22Rv1 (cell line): Measurements from ENCODE around the gene DKK3.

Source experiments
- ZFX ChIP-seq: fragments of 450-650 bp; IDR thresholded peaks from 2 replicates; pipeline ENCODE4 v1.6.1; 2017; ENCODE audit warnings: antibody characterized with exemption, borderline replicate concordance
- TF ChIP-seq, protein P1 (sequence below): fragments of 450-650 bp; IDR thresholded peaks from 2 replicates; pipeline ENCODE4 v1.5.1; 2017; ENCODE audit warnings: mild to moderate bottlenecking

DNA sequence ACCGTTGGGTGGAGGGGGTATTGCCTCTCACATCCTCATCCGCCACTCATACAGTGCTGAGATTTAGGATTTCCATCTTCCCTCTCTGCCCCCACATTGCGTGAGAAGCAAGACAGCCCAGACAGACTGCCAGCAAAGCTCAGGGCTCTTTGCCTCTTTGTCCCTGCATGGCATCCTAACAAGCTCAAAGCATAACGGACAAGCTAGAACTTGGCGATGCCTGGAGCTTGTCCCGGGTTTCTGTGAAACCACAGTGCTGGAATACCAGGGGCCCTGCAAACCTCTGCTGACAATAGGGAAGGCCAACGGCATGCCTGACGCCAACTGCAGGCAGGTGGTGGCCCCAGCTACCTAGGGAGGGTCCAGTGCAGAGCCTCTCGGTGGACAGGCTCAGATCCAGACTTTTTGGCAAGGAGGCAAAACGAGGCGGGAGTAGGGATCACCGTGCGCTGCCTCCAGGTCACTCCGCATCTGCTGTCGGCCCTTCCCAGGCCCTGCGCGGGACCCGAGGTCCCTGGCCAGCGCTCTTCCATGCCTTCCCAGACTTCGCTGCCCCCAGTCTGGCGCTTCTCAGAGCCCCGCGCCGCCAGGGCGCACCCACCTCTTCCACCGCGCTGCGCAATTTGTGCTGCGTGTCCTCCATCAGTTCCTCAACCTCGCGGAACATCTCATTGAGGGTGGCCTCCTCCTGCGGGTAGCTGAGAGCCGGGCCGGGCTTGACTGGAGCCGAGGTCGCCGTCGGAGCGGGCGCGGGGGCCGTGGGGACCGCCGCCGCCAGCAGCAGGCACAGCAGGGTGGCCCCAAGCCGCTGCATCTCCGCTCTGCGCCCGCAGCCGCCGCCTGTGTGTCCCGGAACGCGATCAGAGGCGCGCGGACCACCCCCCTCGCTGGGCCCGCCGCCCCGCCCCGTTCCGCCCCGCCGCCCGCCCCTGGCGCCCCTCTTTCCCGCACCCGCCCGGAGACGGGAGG is at the start of gene DKK3:
- TF ChIP-seq, protein P1, sequence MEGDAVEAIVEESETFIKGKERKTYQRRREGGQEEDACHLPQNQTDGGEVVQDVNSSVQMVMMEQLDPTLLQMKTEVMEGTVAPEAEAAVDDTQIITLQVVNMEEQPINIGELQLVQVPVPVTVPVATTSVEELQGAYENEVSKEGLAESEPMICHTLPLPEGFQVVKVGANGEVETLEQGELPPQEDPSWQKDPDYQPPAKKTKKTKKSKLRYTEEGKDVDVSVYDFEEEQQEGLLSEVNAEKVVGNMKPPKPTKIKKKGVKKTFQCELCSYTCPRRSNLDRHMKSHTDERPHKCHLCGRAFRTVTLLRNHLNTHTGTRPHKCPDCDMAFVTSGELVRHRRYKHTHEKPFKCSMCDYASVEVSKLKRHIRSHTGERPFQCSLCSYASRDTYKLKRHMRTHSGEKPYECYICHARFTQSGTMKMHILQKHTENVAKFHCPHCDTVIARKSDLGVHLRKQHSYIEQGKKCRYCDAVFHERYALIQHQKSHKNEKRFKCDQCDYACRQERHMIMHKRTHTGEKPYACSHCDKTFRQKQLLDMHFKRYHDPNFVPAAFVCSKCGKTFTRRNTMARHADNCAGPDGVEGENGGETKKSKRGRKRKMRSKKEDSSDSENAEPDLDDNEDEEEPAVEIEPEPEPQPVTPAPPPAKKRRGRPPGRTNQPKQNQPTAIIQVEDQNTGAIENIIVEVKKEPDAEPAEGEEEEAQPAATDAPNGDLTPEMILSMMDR: no peak
- TF ChIP-seq ZFX: no peak
